H1 (cell line): ENCODE measurements around the gene SPTBN1. TPM values are rescaled to one million over a fixed set of nuclear protein-coding genes. Genes with fewer than 3 reads are reported as not detected.

Source experiments
- CTCF ChIA-PET: fragments of 300-600 bp; sonication (Branson Sonifier 250); formaldehyde crosslinking; loops from one replicate; lab custom pipeline; 2021; ENCODE audit not compliant: partially characterized antibody; lab: Charles Lee
- POLR2A ChIA-PET: fragments of 300-600 bp; sonication (Branson Sonifier 250); formaldehyde crosslinking; loops from one replicate; lab custom pipeline; 2021; ENCODE audit warnings: inconsistent platforms; ENCODE audit not compliant: partially characterized antibody; lab: Charles Lee
- DNase-seq, 2 experiments: peaks; one replicate each; pipeline versions ENCODE4 v3.0.0 to v3.0.0-alpha.2; 2010 to 2022; ENCODE audit warnings: low spot score in 2 of 2, low read depth in 1 of 2, mixed read lengths in 1 of 2
- FAIRE-seq: peaks from 2 replicates; lab custom pipeline; 2011; peaks lifted over from hg19 to GRCh38; lab: Jason Lieb, UNC
- H2AFZ ChIP-seq: 2 replicates; pipeline ENCODE4 v1.8.1; 2012; ENCODE audit warnings: low read length, inconsistent platforms
- H2AK5ac ChIP-seq: 2 replicates; pipeline ENCODE4 v1.6.1; 2013; ENCODE audit warnings: low read depth, low read length
- H2BK120ac ChIP-seq: replicated peaks from 2 replicates; pipeline ENCODE3; 2013; ENCODE audit warnings: low read depth, low read length, inconsistent platforms
- H2BK12ac ChIP-seq: 2 replicates; pipeline ENCODE4 v1.6.1; 2013; ENCODE audit warnings: low read depth, low read length
- H2BK15ac ChIP-seq: 2 replicates; pipeline ENCODE4 v1.6.1; 2013; ENCODE audit warnings: low read length
- H2BK20ac ChIP-seq: 2 replicates; pipeline ENCODE4 v1.6.1; 2013; ENCODE audit warnings: low read length
- H2BK5ac ChIP-seq: 2 replicates; pipeline ENCODE4 v1.6.1; 2013; ENCODE audit warnings: low read depth, low read length
- H3K14ac ChIP-seq: 2 replicates; pipeline ENCODE4 v1.6.1; 2013; ENCODE audit warnings: inconsistent platforms; ENCODE audit not compliant: insufficient read length
- H3K18ac ChIP-seq: 2 replicates; pipeline ENCODE4 v1.6.1; 2013; ENCODE audit warnings: low read length; ENCODE audit errors: extremely low read depth
- H3K23ac ChIP-seq: 2 replicates; pipeline ENCODE4 v1.6.1; 2013; ENCODE audit warnings: inconsistent platforms; ENCODE audit not compliant: insufficient read length
- H3K23me2 ChIP-seq: 2 replicates; pipeline ENCODE4 v1.6.1; 2013; ENCODE audit warnings: low read depth, low read length
- H3K27ac ChIP-seq: 2 replicates; pipeline ENCODE4 v1.6.1; 2011; ENCODE audit warnings: low read depth, low read length, inconsistent platforms
- H3K27me3 ChIP-seq, 4 experiments: replicated peaks in 1 of 4; 1 replicate in 1 of 4; 2 replicates in 3 of 4; pipeline versions ENCODE4 v1.6.1 to v1.8.1; 2011 to 2013; ENCODE audit warnings: low read length in 3 of 4, mild to moderate bottlenecking in 3 of 4, inconsistent platforms in 2 of 4, mixed read lengths in 2 of 4, moderate library complexity in 1 of 4; ENCODE audit not compliant: control insufficient read depth in 3 of 4, insufficient read depth in 3 of 4; ENCODE audit errors: extremely low read depth in 1 of 4
- H3K36me3 ChIP-seq, 4 experiments: 2 replicates each; pipeline versions ENCODE4 v1.6.1 to v1.8.1; 2011 to 2013; ENCODE audit warnings: mild to moderate bottlenecking in 4 of 4, low read length in 3 of 4, moderate library complexity in 2 of 4, control low read depth in 1 of 4, inconsistent platforms in 1 of 4; ENCODE audit not compliant: insufficient read depth in 4 of 4, control insufficient read depth in 2 of 4
- H3K4ac ChIP-seq: replicated peaks from 2 replicates; pipeline ENCODE3; 2013; ENCODE audit warnings: low read length, low read depth, mixed read lengths, inconsistent platforms; ENCODE audit not compliant: insufficient read length
- H3K4me1 ChIP-seq, 4 experiments: replicated peaks in 1 of 4; 1 replicate in 1 of 4; 2 replicates in 3 of 4; pipeline versions ENCODE4 v1.6.1 to v1.8.1; 2011 to 2013; ENCODE audit warnings: low read length in 3 of 4, inconsistent platforms in 2 of 4, mixed read lengths in 1 of 4; ENCODE audit not compliant: insufficient read depth in 4 of 4, control insufficient read depth in 3 of 4
- H3K4me2 ChIP-seq, 2 experiments: 2 replicates each; pipeline versions ENCODE4 v1.6.1 to v1.8.1; 2011 to 2013; ENCODE audit warnings: low read depth in 2 of 2, low read length in 2 of 2, control low read depth in 1 of 2, inconsistent platforms in 1 of 2, mild to moderate bottlenecking in 1 of 2; ENCODE audit not compliant: insufficient read depth in 1 of 2
- H3K4me3 ChIP-seq, 4 experiments: fragments of 200-600, 300-600 bp in 1 of 4; sonication (generic), shearing (Covaris generic), sonication (Bioruptor Twin) in 1 of 4; 2 replicates each; pipeline versions ENCODE4 v1.5.1 to v1.8.1; 2011 to 2016; ENCODE audit warnings: low read length in 4 of 4, low read depth in 3 of 4, control low read depth in 2 of 4, inconsistent platforms in 2 of 4, mild to moderate bottlenecking in 2 of 4, mixed read lengths in 1 of 4, moderate library complexity in 1 of 4; ENCODE audit not compliant: insufficient read depth in 2 of 4; ENCODE audit errors: extremely low read depth in 1 of 4
- H3K56ac ChIP-seq: replicated peaks from 2 replicates; pipeline ENCODE3; 2013; ENCODE audit warnings: low read depth, mild to moderate bottlenecking, mixed read lengths, low read length, inconsistent platforms; ENCODE audit not compliant: insufficient read length
- H3K79me1 ChIP-seq: 2 replicates; pipeline ENCODE4 v1.6.1; 2013; ENCODE audit warnings: low read depth, low read length, control low read depth
- H3K79me2 ChIP-seq, 2 experiments: 2 replicates each; pipeline versions ENCODE4 v1.6.1 to v1.8.1; 2012 to 2013; ENCODE audit warnings: low read length in 2 of 2, mild to moderate bottlenecking in 2 of 2, inconsistent platforms in 1 of 2; ENCODE audit not compliant: insufficient read depth in 2 of 2, control insufficient read depth in 1 of 2
- H3K9ac ChIP-seq, 4 experiments: replicated peaks in 1 of 4; 1 replicate in 1 of 4; 2 replicates in 3 of 4; pipeline versions ENCODE4 v1.6.1 to v1.8.1; 2011 to 2013; ENCODE audit warnings: low read depth in 3 of 4, low read length in 3 of 4, control low read depth in 2 of 4, mild to moderate bottlenecking in 2 of 4, moderate library complexity in 2 of 4, inconsistent platforms in 1 of 4; ENCODE audit errors: extremely low read depth in 1 of 4
- H3K9me3 ChIP-seq, 2 experiments: 2 replicates each; pipeline versions ENCODE4 v1.6.1 to v1.8.1; 2012 to 2013; ENCODE audit warnings: mild to moderate bottlenecking in 2 of 2, moderate library complexity in 2 of 2, control low read depth in 1 of 2, inconsistent platforms in 1 of 2, low read depth in 1 of 2, low read length in 1 of 2, mixed read lengths in 1 of 2; ENCODE audit not compliant: insufficient read depth in 2 of 2
- H4K20me1 ChIP-seq, 2 experiments: replicated peaks in 1 of 2; 2 replicates each; pipeline versions ENCODE3 to v1.8.1; 2011 to 2013; ENCODE audit warnings: inconsistent platforms in 2 of 2, low read length in 2 of 2, mild to moderate bottlenecking in 1 of 2; ENCODE audit not compliant: insufficient read depth in 2 of 2, control insufficient read depth in 1 of 2
- H4K5ac ChIP-seq: 2 replicates; pipeline ENCODE4 v1.6.1; 2013; ENCODE audit warnings: low read length, low read depth, mixed read lengths, inconsistent platforms; ENCODE audit not compliant: insufficient read length
- H4K8ac ChIP-seq: 2 replicates; pipeline ENCODE4 v1.8.0; 2013; ENCODE audit warnings: mild to moderate bottlenecking, moderate library complexity, low read length, inconsistent platforms; ENCODE audit not compliant: insufficient read depth; ENCODE audit errors: extremely low read depth
- H4K91ac ChIP-seq: replicated peaks from 2 replicates; pipeline ENCODE3; 2013; ENCODE audit warnings: low read length, mixed read lengths, inconsistent platforms; ENCODE audit not compliant: insufficient read length
- CBX5 ChIP-seq: fragments of 300-800, 300-1000 bp; sonication (generic); IDR thresholded peaks from 2 replicates; pipeline ENCODE4 v1.7.1; 2016; ENCODE audit warnings: antibody characterized with exemption, low read length, low read depth
- CEBPB ChIP-seq: IDR thresholded peaks from 2 replicates; pipeline ENCODE4 v1.6.1; 2012; ENCODE audit warnings: low read depth, low read length
- CREB1 ChIP-seq: IDR thresholded peaks from 2 replicates; pipeline ENCODE4 v1.6.1; 2012; ENCODE audit warnings: inconsistent platforms
- EP300 ChIP-seq, 2 experiments: IDR thresholded peaks; 1 replicate in 1 of 2; 2 replicates in 1 of 2; pipeline ENCODE4 v1.6.1; 2011 to 2012; ENCODE audit warnings: low read depth in 2 of 2, low read length in 2 of 2, mild to moderate bottlenecking in 2 of 2, borderline replicate concordance in 1 of 2, inconsistent platforms in 1 of 2, moderate library complexity in 1 of 2
- GTF2F1 ChIP-seq: IDR thresholded peaks from 2 replicates; pipeline ENCODE4 v1.6.1; 2012; ENCODE audit warnings: low read depth, low read length, improper control_type of control experiment, borderline replicate concordance
- HDAC2 ChIP-seq, 2 experiments: fragments of 300-600 bp in 1 of 2; sonication (generic) in 1 of 2; IDR thresholded peaks; 2 replicates each; pipeline ENCODE4 v1.6.1; 2011 to 2012; ENCODE audit warnings: low read depth in 2 of 2, low read length in 2 of 2, mild to moderate bottlenecking in 2 of 2, moderate library complexity in 2 of 2, borderline replicate concordance in 1 of 2, inconsistent platforms in 1 of 2
- JUND ChIP-seq: IDR thresholded peaks from 2 replicates; pipeline ENCODE4 v1.6.1; 2011; ENCODE audit warnings: mild to moderate bottlenecking, improper control_type of control experiment, low read length
- POLR2A ChIP-seq, 2 experiments: IDR thresholded peaks; 1 replicate in 1 of 2; 2 replicates in 1 of 2; pipeline ENCODE4 v1.6.1; 2011; ENCODE audit warnings: low read depth in 2 of 2, low read length in 2 of 2, mild to moderate bottlenecking in 2 of 2; ENCODE audit errors: control extremely low read depth in 1 of 2
- RBBP5 ChIP-seq: IDR thresholded peaks from 2 replicates; pipeline ENCODE4 v1.7.1; 2012; ENCODE audit warnings: low read depth, mild to moderate bottlenecking, inconsistent platforms, low read length, moderate library complexity, borderline replicate concordance
- RFX5 ChIP-seq: IDR thresholded peaks from 2 replicates; pipeline ENCODE4 v1.6.1; 2011; ENCODE audit warnings: low read depth, low read length, improper control_type of control experiment, borderline replicate concordance
- SIX5 ChIP-seq: IDR thresholded peaks from 2 replicates; pipeline ENCODE4 v1.6.1; 2011; ENCODE audit warnings: mild to moderate bottlenecking, low read depth, low read length
- SP2 ChIP-seq: IDR thresholded peaks from 2 replicates; pipeline ENCODE4 v1.6.1; 2012; ENCODE audit warnings: mild to moderate bottlenecking, low read length, inconsistent platforms
- TAF7 ChIP-seq: optimal IDR thresholded peaks from 2 replicates; pipeline ENCODE3; 2011; ENCODE audit warnings: low read depth, mild to moderate bottlenecking, inconsistent platforms, low read length, moderate library complexity, borderline replicate concordance
- TEAD4 ChIP-seq: IDR thresholded peaks from 2 replicates; pipeline ENCODE4 v1.6.1; 2012; ENCODE audit warnings: low read depth, low read length, inconsistent platforms, mixed read lengths
- ZNF274 ChIP-seq: IDR thresholded peaks from 2 replicates; pipeline ENCODE4 v1.7.0; 2012; ENCODE audit warnings: low read length, borderline replicate concordance; ENCODE audit errors: extremely low read depth
- WGBS, 2 experiments: shearing (Covaris generic) in 1 of 2; methylation state at CpG; one replicate each; pipeline versions ENCODE4 v1.1.6 to v1.1.7; 2013 to 2015; ENCODE audit warnings: low lambda C conversion rate in 2 of 2, mixed read lengths in 2 of 2, inconsistent platforms in 1 of 2, low coverage in 1 of 2, missing lambda C conversion rate in 1 of 2; ENCODE audit not compliant: insufficient replicate concordance in 2 of 2, insufficient coverage in 1 of 2, insufficient read length in 1 of 2; ENCODE audit errors: extremely low coverage in 1 of 2, missing lambda C conversion rate in 1 of 2; 5-methylcytosine and 5-hydroxymethylcytosine counted together
- polyA plus RNA-seq, 7 experiments: library from polyadenylated mRNA; depleted of rRNA in 3 of 7; stranded (reverse) in 5 of 7; unstranded in 2 of 7; fragments of >200 nt in 5 of 7; fragments of 200-250 nt in 2 of 7; gene quantifications; 1 replicate in 5 of 7; 2 replicates in 1 of 7; 4 replicates in 1 of 7; pipeline versions ENCODE4 v1.2.1 to v1.2.3, GENCODE V29; 2011 to 2013; ENCODE audit warnings: missing spikeins in 2 of 7, mixed read lengths in 2 of 7
- total RNA-seq: library from RNA; stranded (reverse); fragmentation: NEBNext Ultra II Directional; extraction: Animal tissue kit (Norgen Biotek cat#: 25700); gene quantifications from 2 replicates; pipeline ENCODE4 v1.2.1, GENCODE V29; 2021

Gene SPTBN1
- total and polyA plus RNA-seq, 2 of the 8 experiments (the other 6 are each of a cell fraction or from before 2014, with no cell fraction given), result 31.8 to 180 TPM

DNA sequence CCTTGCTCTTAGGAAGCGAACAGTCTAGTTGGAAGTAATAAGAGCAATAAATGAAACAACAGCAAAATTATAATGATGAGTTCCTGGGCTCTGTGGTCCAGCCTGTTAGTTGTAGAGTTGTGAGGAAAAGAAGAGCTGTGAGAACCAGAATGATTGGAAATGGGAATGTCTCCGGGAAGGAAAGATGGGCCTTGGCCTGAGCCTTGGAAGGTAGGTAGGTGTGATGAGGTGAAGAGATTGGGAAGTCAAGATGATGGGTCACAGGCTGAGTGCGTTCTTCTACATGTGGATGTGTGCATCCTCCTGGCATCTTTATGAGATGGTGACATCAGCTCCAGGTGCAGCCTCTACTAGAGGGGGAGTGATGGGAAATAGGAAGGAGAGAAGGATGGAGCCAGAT lies 152.1 kb downstream of the SPTBN1 start:
- H4K91ac ChIP-seq, result no peak overlapping the region
- no peak overlapping the region for H2BK5ac ChIP-seq
- FAIRE-seq (no peak), DNase-seq (no peak)
- H2AFZ ChIP-seq, result no peak overlapping the region
- H3K4me1 ChIP-seq, result peaks cover 3 to 22% (median 9%) of the 10 kb centered on the region in 4 experiments
- no peak overlapping the region for H3K18ac ChIP-seq
- H2AK5ac ChIP-seq, result no peak overlapping the region
- H3K56ac ChIP-seq, result no peak overlapping the region
- H3K23ac ChIP-seq, result no peak overlapping the region
- H3K4me2 ChIP-seq, result no peak overlapping the region
- no peak overlapping the region for H3K27ac ChIP-seq
- no peak overlapping the region for H2BK12ac ChIP-seq
- no peak overlapping the region for H3K4ac ChIP-seq
- CTCF ChIA-PET, result interaction anchor here (1.5 kb wide), 1 partner anchor 26 kb away, joined by 3 read pairs; no protein-coding TSS in a partner anchor
- POLR2A ChIA-PET, result interaction anchor here (1.3 kb wide), 1 partner anchor 50 kb away, joined by 4 read pairs; no protein-coding TSS in a partner anchor
- peaks cover 8 to 27% of the 10 kb centered on the region in 2 experiments for H4K20me1 ChIP-seq
- no peak overlapping the region for H2BK15ac ChIP-seq
- H3K27me3 ChIP-seq, result no peaks in the 10 kb centered on the region
- peaks cover 18% of the 10 kb centered on the region; the same call in 1 of the 2 replicates for H3K79me1 ChIP-seq
- H3K4me3 ChIP-seq, result no peak overlapping the region
- WGBS, 2 experiments, result 92% methylated on average over 3 of the region's 3 CpGs; no CpG with 5 or more reads in 1 of the 2 experiments
- H4K5ac ChIP-seq, result no peak overlapping the region
- no peak overlapping the region for H3K14ac ChIP-seq
- no peak overlapping the region for H2BK120ac ChIP-seq
- no peak overlapping the region for H4K8ac ChIP-seq
- peaks cover 26 to 94% of the 10 kb centered on the region in 2 experiments for H3K79me2 ChIP-seq
- peaks cover 0 to 14% (median 0%) of the 10 kb centered on the region in 4 experiments; a peak in 2 of 8 replicates for H3K36me3 ChIP-seq
- H3K9ac ChIP-seq, result no peak overlapping the region
- no peaks in the 10 kb centered on the region for H3K23me2 ChIP-seq
- H3K9me3 ChIP-seq, result no peaks in the 10 kb centered on the region
- H2BK20ac ChIP-seq, result no peak overlapping the region
- TF ChIP-seq JUND, result no peak
- TF ChIP-seq SIX5, result no peak
- TF ChIP-seq HDAC2 (IDR thresholded peaks at IDR 0.05; ENCODE audit: borderline replicate concordance in 1 of 2, low read depth in 2 of 2, low read length in 2 of 2), result no peak
- no peak for TF ChIP-seq RBBP5
- no peak for TF ChIP-seq POLR2A (IDR thresholded peaks at IDR 0.05; ENCODE audit: control extremely low read depth in 1 of 2, low read depth in 2 of 2, low read length in 2 of 2)
- TF ChIP-seq TEAD4, result no peak
- TF ChIP-seq CEBPB, result no peak
- TF ChIP-seq CREB1, result no peak
- no peak for TF ChIP-seq TAF7
- TF ChIP-seq RFX5, result no peak
- TF ChIP-seq CBX5, result no peak
- no peak for TF ChIP-seq EP300 (IDR thresholded peaks at IDR 0.05; ENCODE audit: borderline replicate concordance in 1 of 2, low read depth in 2 of 2, low read length in 2 of 2)
- TF ChIP-seq ZNF274, result no peak
- no peak for TF ChIP-seq SP2
- no peak for TF ChIP-seq GTF2F1
